Measurements from ENCODE around the gene EIF2D. TPM values are rescaled to one million over a fixed set of nuclear protein-coding genes. Genes with fewer than 3 reads are reported as not detected.

EIF2D gene
- total and polyA plus RNA-seq, 2 of the 4 experiments (the other 2 are of a cell fraction) = 64.3 to 69.4 TPM

- TF ChIP-seq RAD21 (IDR thresholded peaks at IDR 0.05; ENCODE audit: low read length) = no peak
These were observed 54.4 kb downstream of the EIF2D start (continued) for GRCh38 chr1:206557636-206558473.

DNA sequence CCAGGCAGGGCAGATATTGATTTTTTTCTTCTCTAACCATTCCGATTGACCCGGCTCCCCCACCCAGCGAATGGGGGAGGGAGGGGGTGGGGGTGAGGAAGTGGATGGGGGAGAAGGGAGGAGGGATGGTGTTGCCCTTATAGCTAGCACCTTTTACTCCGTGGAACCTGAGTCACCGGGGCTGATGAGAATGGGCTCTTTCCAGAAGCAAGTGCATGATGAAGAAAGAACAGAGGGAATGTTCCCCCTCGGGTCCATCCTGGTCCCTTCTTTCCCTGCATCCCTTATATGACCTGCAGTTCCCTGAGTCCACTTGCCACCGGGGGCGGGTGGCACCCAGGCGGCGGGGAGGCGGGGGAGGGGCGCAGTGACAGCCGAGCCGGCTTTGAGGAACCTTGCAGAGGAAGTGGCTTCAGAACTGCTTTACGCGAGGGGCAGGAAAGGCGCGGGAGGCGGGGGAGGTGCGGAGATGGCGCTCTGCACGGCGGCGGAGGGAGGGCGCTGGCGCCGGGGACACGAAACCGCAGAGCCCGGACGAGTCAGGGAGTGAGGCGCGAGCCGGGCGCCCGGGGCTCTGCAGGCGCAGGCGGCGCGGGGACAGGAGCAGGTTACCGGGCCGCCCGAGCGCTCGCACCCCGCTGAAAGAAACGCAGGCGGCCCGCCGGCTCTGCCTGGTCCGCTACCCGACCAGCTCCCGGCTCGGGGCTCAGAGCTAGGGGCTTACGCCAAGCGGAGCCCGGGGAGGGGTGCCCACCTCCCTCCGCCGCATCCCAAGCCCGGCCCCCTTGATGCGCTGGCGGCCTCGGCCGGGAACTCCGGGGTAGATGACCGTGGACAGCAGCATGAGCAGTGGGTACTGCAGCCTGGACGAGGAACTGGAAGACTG, 55.3 kb downstream of the EIF2D start:
- Histone ChIP-seq H4K5ac (ENCODE audit: low read depth, low read length) (no peak overlapping the region), H3K14ac (replicated peaks; ENCODE audit: low read depth, low read length) (0 out of 2 replicates have a peak overlapping the region, but pooled peaks have one; percentile 4), H3K4me2 (ENCODE audit: low read depth, low read length) (peak overlapping the region; percentile 75), H3K23ac (ENCODE audit: low read depth, low read length) (peak overlapping the region; percentile 41; the same call in 1 of the 2 replicates), H4K20me1 (ENCODE audit: insufficient read depth, low read length) (0 out of 2 replicates have a peak, but pooled peaks cover 12% of the 10 kb centered on the region), H2AK5ac (ENCODE audit: low read depth, low read length) (no peak overlapping the region), H3K56ac (ENCODE audit: extremely low read depth, insufficient read depth, low read length) (no peak overlapping the region), H2BK120ac (ENCODE audit: low read depth, low read length) (no peak overlapping the region), H3K27ac (ENCODE audit: insufficient read depth, low read length) (no peak overlapping the region), H3K18ac (ENCODE audit: low read depth, low read length) (no peak overlapping the region), H4K91ac (ENCODE audit: insufficient read depth, low read depth, low read length) (no peak overlapping the region), H3K36me3 (ENCODE audit: control insufficient read depth, insufficient read depth, low read length) (no peaks in the 10 kb centered on the region), H3K9ac (ENCODE audit: low read depth, low read length) (no peak overlapping the region), H2AFZ (replicated peaks; ENCODE audit: low read length, poor library complexity) (peak overlapping the region; percentile 83), H3K27me3 (ENCODE audit: control insufficient read depth, insufficient read depth, low read length) (peaks cover 7% of the 10 kb centered on the region), H2BK20ac (ENCODE audit: low read depth, low read length) (no peak overlapping the region), H3K4ac (ENCODE audit: low read depth, low read length) (no peak overlapping the region), H3K79me1 (ENCODE audit: low read depth in 1 of 2, low read length in 2 of 2) (no peaks in the 10 kb centered on the region), H3K4me1 (ENCODE audit: control insufficient read depth, insufficient read depth, low read length) (peaks cover 4% of the 10 kb centered on the region; the same call in 1 of the 2 replicates), H2BK15ac (ENCODE audit: low read depth, low read length) (no peak overlapping the region), H2BK5ac (ENCODE audit: low read depth, low read length, poor library complexity, severe bottlenecking) (no peak overlapping the region), H4K8ac (ENCODE audit: low read depth in 2 of 2, low read length in 2 of 2) (no peak overlapping the region), H3K9me3 (ENCODE audit: control insufficient read depth, insufficient read depth, low read length) (no peaks in the 10 kb centered on the region), H3K4me3 (ENCODE audit: insufficient read depth, low read depth, low read length) (peak overlapping the region; percentile 40), H3K9me1 (ENCODE audit: insufficient read depth, low read length) (peaks cover 7% of the 10 kb centered on the region; the same call in 1 of the 2 replicates), H2AK9ac (replicated peaks; ENCODE audit: low read depth, low read length, poor library complexity) (peak overlapping the region; percentile 4)
- ChIA-PET POLR2A (ENCODE audit: unreplicated experiment) (no interaction called here), CTCF (no interaction called here)
- dilution Hi-C loops (cut with HindIII; ENCODE audit: low sequenced_read_pairs, unreplicated experiment) = no loop called here
- in situ Hi-C loops (cut with MboI; ENCODE audit: low sequenced_read_pairs) = no loop called here
- TF ChIP-seq NFE2L2 (IDR thresholded peaks at IDR 0.05; ENCODE audit: low read depth, low read length) (no peak), RFX5 (IDR thresholded peaks at IDR 0.05; ENCODE audit: low read depth, low read length) (no peak), USF2 (IDR thresholded peaks at IDR 0.05; ENCODE audit: low read depth, low read length) (no peak), ELK1 (IDR thresholded peaks at IDR 0.05; ENCODE audit: borderline replicate concordance, low read depth, low read length) (no peak), POLR2A (IDR thresholded peaks at IDR 0.05; ENCODE audit: low read depth, low read length) (no peak), BHLHE40 (IDR thresholded peaks at IDR 0.05; ENCODE audit: low read depth, low read length) (no peak), MAFK (IDR thresholded peaks at IDR 0.05; ENCODE audit: low read depth, low read length) (no peak), SMC3 (IDR thresholded peaks at IDR 0.05; ENCODE audit: low read depth, low read length) (no peak), MXI1 (IDR thresholded peaks at IDR 0.05; ENCODE audit: borderline replicate concordance, low read depth, low read length) (no peak), CEBPB (IDR thresholded peaks at IDR 0.05; ENCODE audit: low read depth, low read length) (no peak), MAZ (IDR thresholded peaks at IDR 0.05; ENCODE audit: borderline replicate concordance, low read depth, low read length) (no peak)
- 0% methylated on average over 14 of the region's 67 CpGs; no CpG with 5 or more reads in 1 of the 2 experiments for WGBS, 2 experiments (ENCODE audit: extremely low coverage in 2 of 2, insufficient read length in 1 of 2)
- peak; percentile 94 for ATAC-seq (ENCODE audit: low read depth)
- peak; percentile 38 for DNase-seq
- BruUV-seq (replicated peaks) = no TSS peak
- intact Hi-C loops (cut with micrococcal nuclease) = no loop called here
